ENCODE results near the gene TPPP2. TPM values are rescaled to one million over a fixed set of nuclear protein-coding genes. Genes with fewer than 3 reads are reported as not detected.
"Not testable (repeated sequence)": the region's sequence is repeated elsewhere in the genome, so short reads cannot be mapped to it uniquely, and the experiment has no call there.

The TPPP2 gene
- total RNA-seq, 1 donor from 2014 or later, result not detected

DNA sequence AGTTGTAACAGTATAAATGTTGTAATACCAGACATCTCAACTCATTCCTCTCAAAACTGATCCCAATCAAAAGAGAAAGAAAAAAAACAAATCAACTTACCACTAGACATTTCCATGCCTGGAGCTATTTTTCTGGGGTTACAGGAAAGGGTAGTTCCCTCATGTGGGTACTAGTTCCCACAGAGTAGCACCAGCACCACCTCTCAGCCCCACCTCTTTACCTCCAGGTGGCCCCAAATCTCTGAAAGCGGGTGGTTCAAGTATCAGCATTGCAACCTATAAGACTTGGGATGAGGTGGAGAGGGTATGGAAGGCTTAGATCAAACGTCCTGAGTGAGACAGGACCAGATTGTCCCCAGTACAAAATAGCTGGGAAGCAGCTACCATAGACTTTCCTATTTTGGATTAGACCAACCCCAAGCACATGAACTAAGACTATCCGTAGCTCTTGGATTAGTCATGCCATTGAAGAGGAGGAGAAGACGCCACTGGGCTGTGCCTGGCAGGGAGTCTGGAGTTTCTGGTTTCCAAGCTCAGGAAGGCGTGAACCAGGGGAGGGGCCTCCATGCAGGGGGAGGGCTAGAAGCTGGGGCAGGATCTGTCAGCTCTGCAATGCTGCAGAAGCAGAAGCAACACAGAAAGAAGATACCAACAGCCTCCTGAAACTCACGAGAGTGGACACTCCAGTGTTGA lies 31.2 kb upstream of the TPPP2 start, which contains the start of gene SLC39A2:
TSS of gene SLC39A2 (plus strand) at position 620 of the 693 bp plus-strand sequence. CDS start 154 bp downstream, outside the sequence.
- TF ChIP-seq CTCF (IDR thresholded peaks at IDR 0.05; ENCODE audit: insufficient read depth, low read length, severe bottlenecking), result no peak
- FAIRE-seq, result peak; percentile 43
- peaks cover 18% of the 10 kb centered on the region for H3K36me3 ChIP-seq (ENCODE audit: control insufficient read depth, insufficient read depth, low read length)
- no peaks in the 10 kb centered on the region for H3K27me3 ChIP-seq (ENCODE audit: control insufficient read depth, insufficient read depth, low read length)
- DNase-seq (ENCODE audit: low read depth), result peak; percentile 89
- no peak within 1 kb of the TSS for H3K4me3 ChIP-seq (ENCODE audit: low read depth, low read length)

GRCh38 chr14:20999591-20999990 lies 30.4 kb upstream of the TPPP2 start:
- H3K36me3 ChIP-seq (ENCODE audit: control insufficient read depth, insufficient read depth, low read length), result peaks cover 12% of the 10 kb centered on the region
- H3K27me3 ChIP-seq (ENCODE audit: control insufficient read depth, insufficient read depth, low read length), result no peaks in the 10 kb centered on the region
- FAIRE-seq (no peak), DNase-seq (ENCODE audit: low read depth) (no peak)
- TF ChIP-seq CTCF (IDR thresholded peaks at IDR 0.05; ENCODE audit: insufficient read depth, low read length, severe bottlenecking), result no peak
- no peak overlapping the region for H3K4me3 ChIP-seq (ENCODE audit: low read depth, low read length)

DNA sequence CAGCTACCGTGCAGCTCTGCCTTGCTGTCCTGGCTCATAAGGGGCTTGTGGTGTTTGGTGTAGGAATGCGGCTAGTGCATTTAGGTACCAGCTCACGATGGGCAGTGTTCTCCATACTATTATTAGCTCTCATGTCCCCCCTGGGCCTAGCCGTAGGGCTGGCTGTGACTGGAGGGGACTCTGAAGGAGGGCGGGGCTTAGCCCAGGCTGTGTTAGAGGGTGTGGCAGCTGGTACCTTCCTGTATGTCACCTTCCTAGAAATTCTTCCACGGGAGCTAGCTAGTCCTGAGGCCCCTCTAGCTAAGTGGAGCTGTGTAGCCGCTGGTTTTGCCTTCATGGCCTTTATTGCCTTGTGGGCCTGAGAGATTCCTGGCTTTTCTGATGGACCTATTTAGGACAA lies 28.8 kb upstream of the TPPP2 start:
- Histone ChIP-seq H3K27me3 (ENCODE audit: control insufficient read depth, insufficient read depth, low read length) (no peaks in the 10 kb centered on the region), H3K4me3 (ENCODE audit: low read depth, low read length) (no peak overlapping the region), H3K36me3 (ENCODE audit: control insufficient read depth, insufficient read depth, low read length) (peaks cover 2% of the 10 kb centered on the region)
- DNase-seq (ENCODE audit: low read depth) (no peak), FAIRE-seq (no peak)
- no peak for TF ChIP-seq CTCF (IDR thresholded peaks at IDR 0.05; ENCODE audit: insufficient read depth, low read length, severe bottlenecking)

GRCh38 chr14:21003788-21004346 lies 26.1 kb upstream of the TPPP2 start:
- TF ChIP-seq CTCF (IDR thresholded peaks at IDR 0.05; ENCODE audit: insufficient read depth, low read length, severe bottlenecking), result no peak
- FAIRE-seq, result no peak

GRCh38 chr14:21009721-21010120 lies 20.3 kb upstream of the TPPP2 start:
- DNase-seq (ENCODE audit: low read depth); FAIRE-seq; H3K36me3 ChIP-seq (ENCODE audit: control insufficient read depth, insufficient read depth, low read length); H3K27me3 ChIP-seq (ENCODE audit: control insufficient read depth, insufficient read depth, low read length); H3K4me3 ChIP-seq (ENCODE audit: low read depth, low read length): not testable (repeated sequence)

More at GRCh38 chr14:21003788-21004346, 26.1 kb upstream of the TPPP2 start:
- no peak for DNase-seq (ENCODE audit: low read depth)
- no peaks in the 10 kb centered on the region for H3K27me3 ChIP-seq (ENCODE audit: control insufficient read depth, insufficient read depth, low read length)
- no peak overlapping the region for H3K4me3 ChIP-seq (ENCODE audit: low read depth, low read length)
- no peaks in the 10 kb centered on the region for H3K36me3 ChIP-seq (ENCODE audit: control insufficient read depth, insufficient read depth, low read length)

DNA sequence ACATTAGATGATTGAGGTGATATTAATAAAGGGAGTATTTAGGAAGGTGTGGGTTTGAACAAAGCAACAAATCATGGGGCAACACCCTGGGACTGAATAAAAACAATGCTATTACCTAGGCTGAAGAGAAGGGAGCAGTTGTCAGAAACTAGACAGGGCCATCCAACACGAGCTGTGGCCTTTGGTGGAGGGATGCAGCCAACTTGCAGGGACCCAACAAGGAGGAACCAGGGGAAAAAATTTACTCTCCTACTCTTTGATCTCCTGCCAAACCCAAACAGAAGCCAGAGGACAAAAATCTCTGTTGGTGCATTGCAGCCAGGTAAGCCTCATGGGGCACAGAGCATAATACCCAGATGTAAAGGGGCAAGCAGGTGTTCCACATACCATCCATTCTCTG lies 18.9 kb upstream of the TPPP2 start:
- FAIRE-seq (no peak), DNase-seq (ENCODE audit: low read depth) (no peak)
- no peaks in the 10 kb centered on the region for H3K27me3 ChIP-seq (ENCODE audit: control insufficient read depth, insufficient read depth, low read length)
- no peak overlapping the region for H3K4me3 ChIP-seq (ENCODE audit: low read depth, low read length)
- no peaks in the 10 kb centered on the region for H3K36me3 ChIP-seq (ENCODE audit: control insufficient read depth, insufficient read depth, low read length)
- TF ChIP-seq CTCF (IDR thresholded peaks at IDR 0.05; ENCODE audit: insufficient read depth, low read length, severe bottlenecking), result no peak
